ENCODE measurements around the gene MYRIP.
"Not testable (repeated sequence)": the region's sequence is repeated elsewhere in the genome, so short reads cannot be mapped to it uniquely, and the experiment has no call there.

MYRIP gene

GRCh38 chr3:40124918-40125317, 315.5 kb downstream of the MYRIP start:
- Histone ChIP-seq H3K27ac (ENCODE audit: insufficient read depth, low read length, poor library complexity, severe bottlenecking) (no peak overlapping the region), H3K9me3 (ENCODE audit: control insufficient read depth, low read length) (no peaks in the 10 kb centered on the region), H3K36me3 (ENCODE audit: control insufficient read depth, insufficient read depth, low read length) (no peaks in the 10 kb centered on the region), H3K27me3 (replicated peaks; ENCODE audit: control insufficient read depth, insufficient read depth, low read length, poor library complexity, severe bottlenecking) (no peaks in the 10 kb centered on the region), H3K4me3 (ENCODE audit: insufficient read depth, low read depth, low read length, poor library complexity, severe bottlenecking) (no peak overlapping the region), H3K4me1 (ENCODE audit: control insufficient read depth, insufficient read depth, low read length, poor library complexity, severe bottlenecking) (no peaks in the 10 kb centered on the region)
- no peak for DNase-seq

GRCh38 chr3:40128166-40128565, 318.8 kb downstream of the MYRIP start:
- DNase-seq = no peak
- no peaks in the 10 kb centered on the region for H3K4me1 ChIP-seq (ENCODE audit: control insufficient read depth, insufficient read depth, low read length, poor library complexity, severe bottlenecking)
- H3K27me3 ChIP-seq (replicated peaks; ENCODE audit: control insufficient read depth, insufficient read depth, low read length, poor library complexity, severe bottlenecking) = no peaks in the 10 kb centered on the region
- no peaks in the 10 kb centered on the region for H3K36me3 ChIP-seq (ENCODE audit: control insufficient read depth, insufficient read depth, low read length)
- H3K4me3 ChIP-seq (ENCODE audit: insufficient read depth, low read depth, low read length, poor library complexity, severe bottlenecking) = no peak overlapping the region
- no peaks in the 10 kb centered on the region for H3K9me3 ChIP-seq (ENCODE audit: control insufficient read depth, low read length)
- H3K27ac ChIP-seq (ENCODE audit: insufficient read depth, low read length, poor library complexity, severe bottlenecking) = no peak overlapping the region

- Histone ChIP-seq H3K27me3 (replicated peaks; ENCODE audit: control insufficient read depth, insufficient read depth, low read length, poor library complexity, severe bottlenecking) (no peaks in the 10 kb centered on the region), H3K27ac (ENCODE audit: insufficient read depth, low read length, poor library complexity, severe bottlenecking) (no peak overlapping the region), H3K4me1 (ENCODE audit: control insufficient read depth, insufficient read depth, low read length, poor library complexity, severe bottlenecking) (no peaks in the 10 kb centered on the region), H3K4me3 (ENCODE audit: insufficient read depth, low read depth, low read length, poor library complexity, severe bottlenecking) (no peak overlapping the region), H3K36me3 (ENCODE audit: control insufficient read depth, insufficient read depth, low read length) (no peaks in the 10 kb centered on the region), H3K9me3 (ENCODE audit: control insufficient read depth, low read length) (no peaks in the 10 kb centered on the region)
- no peak for DNase-seq
Measured at GRCh38 chr3:40129510-40129909, 320.1 kb downstream of the MYRIP start.

- no peak for DNase-seq
Measured at GRCh38 chr3:40129981-40130380, 320.6 kb downstream of the MYRIP start.

GRCh38 chr3:40130721-40131120, 321.3 kb downstream of the MYRIP start:
- H3K27ac ChIP-seq (ENCODE audit: insufficient read depth, low read length, poor library complexity, severe bottlenecking) = no peak overlapping the region
- H3K4me1 ChIP-seq (ENCODE audit: control insufficient read depth, insufficient read depth, low read length, poor library complexity, severe bottlenecking) = no peaks in the 10 kb centered on the region
- H3K9me3 ChIP-seq (ENCODE audit: control insufficient read depth, low read length) = no peaks in the 10 kb centered on the region
- DNase-seq = no peak
- no peaks in the 10 kb centered on the region for H3K27me3 ChIP-seq (replicated peaks; ENCODE audit: control insufficient read depth, insufficient read depth, low read length, poor library complexity, severe bottlenecking)
- no peaks in the 10 kb centered on the region for H3K36me3 ChIP-seq (ENCODE audit: control insufficient read depth, insufficient read depth, low read length)
- no peak overlapping the region for H3K4me3 ChIP-seq (ENCODE audit: insufficient read depth, low read depth, low read length, poor library complexity, severe bottlenecking)

More at GRCh38 chr3:40129981-40130380, 320.6 kb downstream of the MYRIP start:
- Histone ChIP-seq H3K4me1 (ENCODE audit: control insufficient read depth, insufficient read depth, low read length, poor library complexity, severe bottlenecking) (no peaks in the 10 kb centered on the region), H3K27ac (ENCODE audit: insufficient read depth, low read length, poor library complexity, severe bottlenecking) (no peak overlapping the region), H3K36me3 (ENCODE audit: control insufficient read depth, insufficient read depth, low read length) (no peaks in the 10 kb centered on the region), H3K27me3 (replicated peaks; ENCODE audit: control insufficient read depth, insufficient read depth, low read length, poor library complexity, severe bottlenecking) (no peaks in the 10 kb centered on the region), H3K4me3 (ENCODE audit: insufficient read depth, low read depth, low read length, poor library complexity, severe bottlenecking) (no peak overlapping the region), H3K9me3 (ENCODE audit: control insufficient read depth, low read length) (no peaks in the 10 kb centered on the region)

- not testable (repeated sequence) for H3K27me3 ChIP-seq (replicated peaks; ENCODE audit: control insufficient read depth, insufficient read depth, low read length, poor library complexity, severe bottlenecking); DNase-seq; H3K9me3 ChIP-seq (ENCODE audit: control insufficient read depth, low read length); H3K4me1 ChIP-seq (ENCODE audit: control insufficient read depth, insufficient read depth, low read length, poor library complexity, severe bottlenecking); H3K27ac ChIP-seq (ENCODE audit: insufficient read depth, low read length, poor library complexity, severe bottlenecking); H3K4me3 ChIP-seq (ENCODE audit: insufficient read depth, low read depth, low read length, poor library complexity, severe bottlenecking); H3K36me3 ChIP-seq (ENCODE audit: control insufficient read depth, insufficient read depth, low read length)
Measured at GRCh38 chr3:40133886-40134575, 324.6 kb downstream of the MYRIP start.

GRCh38 chr3:40137591-40138295, 328.3 kb downstream of the MYRIP start:
- DNase-seq = no peak
- H3K9me3 ChIP-seq (ENCODE audit: control insufficient read depth, low read length) = no peaks in the 10 kb centered on the region
- H3K4me1 ChIP-seq (ENCODE audit: control insufficient read depth, insufficient read depth, low read length, poor library complexity, severe bottlenecking) = no peaks in the 10 kb centered on the region
- no peaks in the 10 kb centered on the region for H3K36me3 ChIP-seq (ENCODE audit: control insufficient read depth, insufficient read depth, low read length)
- H3K4me3 ChIP-seq (ENCODE audit: insufficient read depth, low read depth, low read length, poor library complexity, severe bottlenecking) = no peak overlapping the region
- H3K27me3 ChIP-seq (replicated peaks; ENCODE audit: control insufficient read depth, insufficient read depth, low read length, poor library complexity, severe bottlenecking) = no peaks in the 10 kb centered on the region
- no peak overlapping the region for H3K27ac ChIP-seq (ENCODE audit: insufficient read depth, low read length, poor library complexity, severe bottlenecking)

GRCh38 chr3:40143283-40144090, 334.1 kb downstream of the MYRIP start:
- no peaks in the 10 kb centered on the region for H3K27me3 ChIP-seq (replicated peaks; ENCODE audit: control insufficient read depth, insufficient read depth, low read length, poor library complexity, severe bottlenecking)
- H3K36me3 ChIP-seq (ENCODE audit: control insufficient read depth, insufficient read depth, low read length) = no peaks in the 10 kb centered on the region
- no peaks in the 10 kb centered on the region for H3K9me3 ChIP-seq (ENCODE audit: control insufficient read depth, low read length)
- H3K27ac ChIP-seq (ENCODE audit: insufficient read depth, low read length, poor library complexity, severe bottlenecking) = no peak overlapping the region
- H3K4me3 ChIP-seq (ENCODE audit: insufficient read depth, low read depth, low read length, poor library complexity, severe bottlenecking) = no peak overlapping the region
- no peak for DNase-seq
- no peaks in the 10 kb centered on the region for H3K4me1 ChIP-seq (ENCODE audit: control insufficient read depth, insufficient read depth, low read length, poor library complexity, severe bottlenecking)

GRCh38 chr3:40148827-40149226, 339.4 kb downstream of the MYRIP start:
- no peak for DNase-seq
- H3K27ac ChIP-seq (ENCODE audit: insufficient read depth, low read length, poor library complexity, severe bottlenecking) = no peak overlapping the region
- no peaks in the 10 kb centered on the region for H3K9me3 ChIP-seq (ENCODE audit: control insufficient read depth, low read length)
- H3K36me3 ChIP-seq (ENCODE audit: control insufficient read depth, insufficient read depth, low read length) = no peaks in the 10 kb centered on the region
- no peaks in the 10 kb centered on the region for H3K27me3 ChIP-seq (replicated peaks; ENCODE audit: control insufficient read depth, insufficient read depth, low read length, poor library complexity, severe bottlenecking)
- H3K4me1 ChIP-seq (ENCODE audit: control insufficient read depth, insufficient read depth, low read length, poor library complexity, severe bottlenecking) = no peaks in the 10 kb centered on the region
- H3K4me3 ChIP-seq (ENCODE audit: insufficient read depth, low read depth, low read length, poor library complexity, severe bottlenecking) = no peak overlapping the region

Data from effector memory CD4-positive, alpha-beta T cell (primary cell).